ENCODE results near the gene TSPAN16. TPM values are rescaled to one million over a fixed set of nuclear protein-coding genes. Genes with fewer than 3 reads are reported as not detected.

TSPAN16 gene, protein sequence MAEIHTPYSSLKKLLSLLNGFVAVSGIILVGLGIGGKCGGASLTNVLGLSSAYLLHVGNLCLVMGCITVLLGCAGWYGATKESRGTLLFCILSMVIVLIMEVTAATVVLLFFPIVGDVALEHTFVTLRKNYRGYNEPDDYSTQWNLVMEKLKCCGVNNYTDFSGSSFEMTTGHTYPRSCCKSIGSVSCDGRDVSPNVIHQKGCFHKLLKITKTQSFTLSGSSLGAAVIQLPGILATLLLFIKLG
- not detected in 2 replicates for total RNA-seq (2014; rRNA removed; shearing (Covaris generic))

DNA sequence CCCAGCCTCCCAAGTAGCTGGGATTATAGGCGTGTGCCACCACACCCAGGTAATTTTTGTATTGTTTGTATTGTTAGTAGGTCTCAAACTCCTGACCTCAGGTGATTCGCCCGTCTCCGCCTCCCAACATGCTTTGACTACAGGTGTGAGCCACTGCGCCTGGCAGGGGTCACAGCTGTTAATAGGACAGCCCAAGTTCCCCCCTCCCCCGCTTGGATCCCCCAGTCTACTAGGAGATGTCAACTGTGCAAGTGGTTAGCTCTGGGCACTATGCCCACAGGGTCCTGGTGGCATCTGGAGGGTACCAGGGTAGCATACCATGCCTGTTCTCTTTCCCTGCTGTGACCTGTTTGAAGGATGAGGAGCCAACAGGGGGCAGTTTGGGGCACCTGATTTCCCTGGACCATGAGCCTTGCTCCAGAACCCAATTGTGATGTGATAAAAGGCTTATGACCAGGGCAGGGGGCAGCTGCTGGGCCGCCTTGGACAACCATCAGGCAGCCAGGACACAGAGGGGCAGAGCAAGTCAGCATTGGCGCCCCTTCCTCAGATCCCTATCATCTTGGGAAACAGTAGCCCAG lies at the start of gene TSPAN16:
TSPAN16 (plus strand) TSS at position 496 of the 581 bp plus-strand sequence. CDS start 138 bp downstream, outside the sequence.
- in situ Hi-C loops (cut with HindIII; ENCODE audit: low sequenced_read_pairs) = no loop called here

DNA sequence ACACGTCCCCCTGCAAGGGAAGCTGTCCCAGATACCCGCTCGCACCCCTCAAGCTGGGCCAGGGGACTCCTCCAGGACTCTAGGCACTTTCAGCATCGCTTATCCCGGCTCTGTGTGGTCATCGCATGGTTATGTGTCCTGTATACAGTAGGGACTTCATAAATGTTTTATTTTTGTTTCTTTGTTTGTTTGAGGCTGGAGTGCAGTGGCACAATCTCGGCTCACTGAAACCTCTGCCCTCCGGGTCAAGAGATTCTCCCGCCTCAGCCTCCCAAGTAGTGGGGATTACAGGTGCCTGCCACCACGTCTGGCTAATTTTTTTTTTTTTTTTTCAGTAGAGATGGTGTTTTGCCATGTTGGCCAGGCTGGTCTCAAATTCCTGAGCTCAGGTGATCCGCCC lies 49.0 kb upstream of the TSPAN16 start:
- DNase-seq (ENCODE audit: low spot score) = no peak
- in situ Hi-C loops (cut with HindIII; ENCODE audit: low sequenced_read_pairs) = no loop called here

More for the DNA sequence above, at the start of gene TSPAN16:
- no peak for DNase-seq (ENCODE audit: low spot score)

DNA sequence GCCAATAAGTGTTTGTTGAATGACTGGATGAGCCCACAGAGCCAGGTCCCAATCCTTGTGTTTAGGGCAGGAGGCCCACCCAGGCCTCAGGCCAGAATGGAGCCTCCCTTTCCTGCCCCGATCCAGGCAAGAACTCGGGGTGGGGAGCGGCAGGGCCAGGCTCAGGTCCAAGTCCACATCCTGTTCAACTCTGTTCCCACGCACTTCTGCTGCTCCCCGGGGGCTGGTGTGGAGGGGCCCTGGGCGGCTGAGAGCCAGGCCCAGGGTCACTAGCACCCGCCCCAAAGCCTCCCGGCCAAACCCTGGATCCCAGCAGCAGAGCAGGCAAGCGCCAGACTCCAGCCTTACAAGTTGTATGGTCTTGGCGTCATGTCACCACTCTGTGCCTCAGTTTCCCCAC lies 48.6 kb upstream of the TSPAN16 start:
- in situ Hi-C loops (cut with HindIII; ENCODE audit: low sequenced_read_pairs) = no loop called here
- DNase-seq (ENCODE audit: low spot score) = no peak

DNA sequence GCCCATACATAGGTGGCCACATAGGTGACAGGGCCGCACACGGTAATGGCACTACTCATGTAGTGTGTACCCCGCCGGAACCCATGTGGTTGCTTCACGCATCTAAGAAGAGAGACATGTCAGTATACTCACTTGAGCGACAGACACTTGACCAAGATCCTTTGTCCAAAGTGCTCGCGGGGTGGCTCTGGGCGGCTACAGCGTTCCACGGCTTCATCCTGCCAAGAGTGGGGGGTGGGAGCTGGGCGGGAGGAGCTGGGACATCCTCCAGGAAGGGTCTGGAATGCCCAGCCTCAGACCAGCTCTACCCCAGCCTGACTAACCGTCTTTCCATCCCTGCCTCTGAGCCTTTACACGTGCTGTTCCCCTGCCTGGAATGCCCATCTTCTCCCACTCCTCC lies 48.0 kb upstream of the TSPAN16 start:
- in situ Hi-C loops (cut with HindIII; ENCODE audit: low sequenced_read_pairs) = no loop called here
- no peak for DNase-seq (ENCODE audit: low spot score)

DNA sequence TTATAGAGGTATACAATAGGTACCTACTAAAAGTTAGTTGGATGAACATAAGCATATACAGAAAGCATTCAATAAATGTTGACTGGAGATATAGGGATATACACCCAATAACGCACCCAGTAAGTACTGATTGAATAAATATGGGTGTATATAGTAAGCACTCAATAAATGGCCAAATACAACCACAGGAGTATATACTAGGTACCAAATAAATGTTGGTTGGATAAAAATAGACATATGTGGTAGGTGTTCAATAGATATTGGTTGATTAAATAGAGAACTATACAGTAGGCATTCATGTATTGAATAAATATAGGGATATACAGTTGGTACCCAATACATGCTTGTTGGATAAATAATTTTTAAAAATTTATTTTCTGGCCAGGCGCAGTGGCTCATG lies 47.1 kb upstream of the TSPAN16 start:
- DNase-seq (ENCODE audit: low spot score) = no peak
- in situ Hi-C loops (cut with HindIII; ENCODE audit: low sequenced_read_pairs) = no loop called here

DNA sequence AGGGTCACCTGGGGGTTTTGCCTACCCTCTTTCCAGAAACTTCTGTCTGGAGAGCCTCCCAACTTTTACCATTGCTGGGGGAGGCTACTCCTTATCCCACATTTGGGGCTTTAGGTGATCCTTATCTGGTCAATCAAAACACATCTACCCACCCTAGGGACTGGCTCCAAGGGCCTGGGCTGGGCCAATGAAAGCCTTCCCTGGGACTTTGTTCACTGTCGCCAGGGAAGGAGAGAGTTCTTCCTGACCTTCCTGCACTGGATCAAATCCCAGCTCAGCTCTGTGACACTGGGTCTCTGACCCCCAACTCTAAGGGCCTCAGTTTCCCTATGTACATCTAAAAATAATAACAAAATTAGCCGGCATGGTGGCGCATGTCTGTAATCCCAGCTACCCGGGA lies 44.7 kb upstream of the TSPAN16 start:
- no peak for DNase-seq (ENCODE audit: low spot score)
- in situ Hi-C loops (cut with HindIII; ENCODE audit: low sequenced_read_pairs) = no loop called here

DNA sequence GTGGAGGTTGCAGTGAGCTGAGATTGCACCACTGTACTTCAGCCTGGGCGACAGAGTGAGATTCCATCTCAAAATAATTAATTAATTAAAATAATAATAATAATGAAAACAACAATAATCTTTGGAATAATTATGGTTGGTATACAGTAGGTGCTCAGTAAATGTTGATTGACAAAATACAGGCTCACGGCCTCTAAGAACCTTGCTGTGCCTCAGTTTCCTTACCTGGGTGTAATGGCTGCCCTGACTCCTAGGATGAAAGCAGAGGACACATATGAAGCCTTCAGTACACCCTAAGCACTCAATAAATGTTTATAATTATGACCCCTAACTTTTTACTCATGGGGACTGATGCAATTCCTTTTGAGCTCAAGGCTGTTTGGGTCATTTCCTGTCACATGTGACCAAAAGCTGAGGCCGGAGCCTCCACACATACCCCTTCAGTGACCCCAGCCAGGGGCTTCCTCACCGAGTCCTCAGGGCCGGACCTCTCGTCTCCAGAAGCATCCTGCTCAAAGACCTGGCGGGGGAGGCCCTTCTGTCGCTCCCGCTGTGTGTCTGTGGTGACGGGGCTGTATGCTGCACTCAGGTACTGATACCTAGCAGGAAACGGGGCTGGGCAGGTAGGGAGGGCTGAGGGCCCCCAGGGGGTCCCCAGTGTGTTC lies 44.2 kb upstream of the TSPAN16 start:
- in situ Hi-C loops (cut with HindIII; ENCODE audit: low sequenced_read_pairs) = no loop called here
- DNase-seq (ENCODE audit: low spot score) = no peak

DNA sequence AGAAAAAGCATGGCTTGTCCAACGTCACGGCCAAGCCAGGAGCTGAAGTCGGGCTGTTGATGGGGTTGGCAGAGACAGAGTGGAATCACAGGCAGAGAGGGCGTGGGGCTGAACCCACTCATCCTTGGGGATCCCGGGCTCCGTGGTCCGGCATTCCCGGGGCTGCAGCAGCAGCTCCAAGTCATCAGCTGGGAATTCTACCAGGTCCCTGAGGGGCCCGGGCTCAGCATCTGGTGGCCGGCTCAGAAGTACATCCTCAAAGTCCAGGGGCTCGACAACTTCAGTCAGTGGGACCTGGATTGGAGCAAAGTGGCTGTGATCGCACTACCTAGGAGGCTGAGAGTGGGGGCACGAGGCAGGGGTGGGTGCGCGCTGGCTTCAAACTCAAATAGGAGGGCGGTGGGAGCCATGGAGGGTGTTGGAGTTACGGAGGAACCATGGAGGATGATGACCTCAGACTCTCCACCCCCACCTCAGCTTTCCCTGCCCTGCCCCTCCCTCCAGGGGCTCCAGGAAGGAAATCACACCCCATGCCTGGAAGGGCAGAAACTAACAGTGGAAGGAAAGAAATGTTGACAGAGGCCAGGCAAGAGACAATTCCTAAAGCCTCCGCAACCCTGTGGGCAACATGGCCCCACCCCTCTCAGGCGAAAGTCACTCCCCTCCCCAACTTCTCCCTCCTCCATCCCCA lies 43.1 kb upstream of the TSPAN16 start:
- DNase-seq (ENCODE audit: low spot score) = no peak
- in situ Hi-C loops (cut with HindIII; ENCODE audit: low sequenced_read_pairs) = no loop called here

DNA sequence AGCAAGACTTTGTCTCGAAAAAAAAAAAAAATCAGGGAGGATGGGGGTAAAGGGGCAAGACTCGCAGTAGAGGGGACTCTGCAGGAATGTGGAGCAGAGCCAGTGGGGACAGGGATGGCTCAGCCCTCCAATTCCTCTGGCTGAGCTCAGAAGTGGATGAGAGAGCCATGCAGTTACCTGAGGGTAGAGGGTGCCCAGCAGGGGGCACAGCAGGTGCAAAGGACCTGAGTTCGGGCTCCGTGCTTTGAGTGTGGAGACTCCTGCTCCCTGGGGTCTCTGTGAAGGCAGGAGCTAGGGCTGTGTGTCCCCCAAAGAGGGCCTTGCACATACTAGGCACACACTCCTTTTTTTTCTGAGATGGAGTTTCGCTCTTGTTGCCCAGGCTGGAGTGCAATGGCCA lies 41.3 kb upstream of the TSPAN16 start:
- DNase-seq (ENCODE audit: low spot score) = no peak
- in situ Hi-C loops (cut with HindIII; ENCODE audit: low sequenced_read_pairs) = no loop called here

DNA sequence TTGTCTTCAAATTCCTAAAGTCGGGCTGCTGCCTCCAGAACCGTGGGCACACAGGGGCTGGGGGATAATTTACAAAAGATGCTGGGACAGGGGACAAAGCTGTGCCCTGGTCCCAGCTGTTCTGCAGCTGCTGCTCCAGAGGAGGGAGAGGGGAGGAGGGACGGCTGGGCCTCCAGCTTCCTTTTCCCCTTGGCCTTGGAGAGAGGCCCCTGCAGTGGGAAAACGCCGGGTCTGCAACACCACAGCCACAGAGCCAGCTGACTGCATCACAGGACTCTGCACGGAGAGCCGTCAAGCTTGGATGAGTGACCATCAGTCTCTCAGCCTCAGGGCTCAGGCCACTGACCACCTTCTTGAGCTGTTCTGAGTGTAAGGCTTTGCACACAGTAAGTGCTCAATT lies 39.8 kb upstream of the TSPAN16 start:
- in situ Hi-C loops (cut with HindIII; ENCODE audit: low sequenced_read_pairs) = no loop called here
- no peak for DNase-seq (ENCODE audit: low spot score)

DNA sequence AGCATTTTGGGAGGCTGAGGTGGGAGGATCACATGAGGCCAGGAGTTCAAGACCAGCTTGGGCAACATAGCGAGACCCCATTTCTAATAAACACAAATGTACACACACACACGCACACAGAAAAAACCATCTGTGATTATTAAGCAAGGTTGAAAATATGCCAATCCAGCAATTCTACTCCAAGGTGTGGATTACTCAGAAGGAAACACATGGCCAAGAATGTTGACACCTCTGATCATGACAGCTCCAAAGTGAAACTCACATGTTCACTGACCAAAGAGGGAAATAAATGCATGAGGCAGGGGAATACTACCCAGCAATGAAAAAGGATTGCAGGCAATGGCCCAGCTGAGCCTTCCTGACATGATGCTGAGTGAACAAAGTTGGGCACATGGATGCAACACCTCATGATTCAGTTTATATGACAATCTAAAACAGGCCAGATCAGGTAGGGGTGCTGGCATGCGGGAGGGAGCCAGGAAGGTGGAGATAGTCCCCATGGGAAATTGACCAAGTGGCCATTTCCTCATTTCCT lies 38.0 kb upstream of the TSPAN16 start:
- DNase-seq (ENCODE audit: low spot score) = no peak
- in situ Hi-C loops (cut with HindIII; ENCODE audit: low sequenced_read_pairs) = no loop called here

DNA sequence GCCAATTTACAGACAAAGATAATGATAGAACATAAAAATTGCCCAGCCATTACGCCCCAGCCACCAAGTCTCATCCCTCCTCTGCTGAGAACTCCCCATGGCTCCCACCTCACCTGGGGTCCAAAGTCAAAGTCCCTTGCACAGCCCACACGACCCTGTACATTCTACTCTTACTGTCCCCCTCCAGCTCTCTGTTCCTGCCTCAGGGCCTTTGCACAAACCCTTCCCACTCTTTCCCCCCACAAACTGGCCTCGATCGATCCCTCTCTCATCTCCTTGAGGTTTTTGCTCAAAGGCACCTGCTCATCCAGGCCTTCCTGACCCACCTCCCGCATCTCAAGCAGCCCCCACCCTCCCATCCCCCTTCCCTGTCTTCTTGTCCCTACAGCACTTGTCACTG lies 35.0 kb upstream of the TSPAN16 start:
- in situ Hi-C loops (cut with HindIII; ENCODE audit: low sequenced_read_pairs) = no loop called here
- DNase-seq (ENCODE audit: low spot score) = no peak

DNA sequence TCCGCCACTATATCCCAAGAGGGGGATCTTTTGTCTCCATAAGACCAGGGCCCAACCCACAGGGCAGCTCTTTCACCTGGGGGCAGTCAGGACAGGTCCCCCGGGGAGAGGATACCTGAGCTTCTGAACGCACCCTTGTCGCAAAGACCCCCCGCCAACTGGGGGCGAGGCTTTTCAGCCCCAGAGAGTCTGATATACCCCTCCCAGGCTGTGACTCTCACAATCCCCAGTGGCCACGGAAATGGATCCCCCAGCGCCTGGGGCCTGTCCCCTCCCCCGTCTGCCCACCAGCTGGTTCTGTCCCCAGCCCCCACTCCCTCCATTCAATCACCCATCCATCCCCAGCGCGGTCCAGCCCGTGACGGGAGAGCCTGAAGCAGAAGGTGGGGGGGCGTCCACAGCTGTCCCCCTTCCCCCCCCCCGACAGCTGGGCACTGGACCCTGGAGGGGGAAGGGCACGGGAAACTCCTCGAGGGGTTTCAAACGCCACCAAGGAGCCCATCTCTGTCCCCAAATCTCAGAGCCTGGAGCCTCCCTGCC lies 34.5 kb upstream of the TSPAN16 start:
- in situ Hi-C loops (cut with HindIII; ENCODE audit: low sequenced_read_pairs) = no loop called here
- no peak for DNase-seq (ENCODE audit: low spot score)

DNA sequence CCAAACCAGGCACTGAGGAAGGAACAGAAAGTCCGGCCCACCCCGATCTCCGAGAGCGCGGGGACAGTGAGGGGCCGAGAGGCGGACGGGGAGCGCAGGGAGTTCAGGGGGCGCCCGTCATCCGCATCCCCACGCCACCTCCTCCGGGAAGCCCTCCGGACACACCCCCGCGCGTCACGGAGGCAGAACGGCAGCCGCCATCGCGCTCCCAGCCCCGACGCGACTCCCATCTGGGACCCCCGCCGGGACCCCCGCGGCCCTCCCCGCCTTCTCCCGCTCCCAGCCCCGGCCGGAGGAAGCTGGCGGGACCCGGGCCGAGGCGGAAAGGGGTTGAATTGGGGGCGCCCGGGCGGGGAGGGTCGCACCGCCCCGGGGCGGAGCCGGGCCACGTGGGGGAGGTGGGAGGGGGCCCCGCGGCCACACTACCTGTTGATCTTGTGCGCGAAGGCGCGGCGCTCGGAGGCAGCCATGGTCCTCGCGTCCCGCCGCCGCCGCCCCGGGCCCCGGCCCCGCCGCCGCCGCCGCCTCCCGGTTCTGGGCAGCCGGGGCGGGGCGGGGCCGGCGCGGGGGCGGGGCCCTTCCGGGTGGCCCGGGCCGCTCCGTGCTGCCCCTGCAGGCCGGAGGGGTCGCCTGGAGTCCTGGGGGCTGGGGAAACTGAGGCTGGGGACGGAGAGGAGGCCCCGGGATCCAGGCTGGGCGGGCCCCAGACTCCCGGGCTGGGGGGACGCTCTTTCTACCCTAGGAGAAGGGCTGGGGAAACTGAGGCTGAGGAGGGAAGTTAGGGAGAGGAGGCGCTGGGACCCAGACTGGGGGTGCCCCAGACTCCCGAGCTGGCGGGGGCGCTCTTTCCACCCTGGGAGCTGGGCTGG lies 33.8 kb upstream of the TSPAN16 start, which contains the start of gene DOCK6:
DOCK6 (minus strand) TSS at position 554 of the 869 bp plus-strand sequence; CDS start at position 470, 84 bp downstream.
- no peak for DNase-seq (ENCODE audit: low spot score)

DNA sequence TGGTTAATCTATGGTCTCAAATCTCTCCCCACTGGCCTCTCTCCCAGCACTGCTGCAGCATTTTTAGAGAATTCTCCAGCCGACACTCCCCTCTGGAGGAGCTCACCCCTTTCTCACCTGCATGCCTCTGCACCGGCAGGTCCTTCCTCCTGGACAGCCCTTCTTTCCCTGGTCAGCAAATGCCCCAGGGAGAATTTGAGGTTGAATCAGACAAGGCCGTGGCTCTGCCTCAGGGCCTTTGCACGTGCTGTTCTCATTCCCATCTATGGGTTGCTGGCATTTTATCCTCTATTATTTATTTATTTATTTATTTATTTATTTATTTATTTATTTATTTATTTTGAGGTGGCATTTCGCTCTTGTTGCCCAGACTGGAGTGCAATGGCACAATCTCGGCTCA lies 32.2 kb upstream of the TSPAN16 start:
- DNase-seq (ENCODE audit: low spot score) = no peak
- in situ Hi-C loops (cut with HindIII; ENCODE audit: low sequenced_read_pairs) = no loop called here

More for the DNA sequence above, 33.8 kb upstream of the TSPAN16 start, which contains the start of gene DOCK6:
- in situ Hi-C loops (cut with HindIII; ENCODE audit: low sequenced_read_pairs) = no loop called here

DNA sequence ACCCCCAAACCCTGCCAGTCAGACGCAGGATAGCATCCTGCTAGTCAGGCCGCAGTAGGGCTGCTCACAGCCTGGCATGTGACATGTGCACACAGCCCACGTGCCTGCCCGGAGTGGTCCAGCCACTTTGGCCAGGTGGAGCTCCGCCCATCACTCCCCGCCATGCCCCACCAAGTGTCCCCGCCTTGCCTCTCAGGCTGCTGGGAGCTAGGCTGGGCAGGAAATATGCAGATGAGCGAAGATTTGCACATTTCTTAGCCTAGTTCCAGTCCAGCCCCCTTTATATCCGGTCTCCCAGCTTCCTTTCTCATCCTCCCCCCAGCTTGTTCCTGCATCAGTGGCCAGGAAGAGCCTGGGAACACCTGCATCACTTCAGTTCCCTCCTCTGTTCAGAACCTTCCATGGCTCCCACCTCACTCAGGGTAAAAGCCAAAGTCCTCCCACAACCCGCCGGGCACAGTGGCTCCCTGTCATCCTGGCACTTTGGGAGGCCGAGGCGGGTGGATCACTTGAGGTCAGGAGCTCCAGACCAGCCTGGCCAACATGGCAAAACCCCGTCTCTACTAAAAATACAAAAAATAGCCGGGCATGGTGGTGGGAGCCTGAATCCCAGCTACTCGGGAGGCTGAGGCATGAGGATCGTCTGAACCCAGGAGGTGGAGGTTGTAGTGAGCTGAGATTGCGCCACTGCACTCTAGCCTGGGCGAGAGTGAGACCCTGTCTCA lies 31.3 kb upstream of the TSPAN16 start:
- in situ Hi-C loops (cut with HindIII; ENCODE audit: low sequenced_read_pairs) = no loop called here

DNA sequence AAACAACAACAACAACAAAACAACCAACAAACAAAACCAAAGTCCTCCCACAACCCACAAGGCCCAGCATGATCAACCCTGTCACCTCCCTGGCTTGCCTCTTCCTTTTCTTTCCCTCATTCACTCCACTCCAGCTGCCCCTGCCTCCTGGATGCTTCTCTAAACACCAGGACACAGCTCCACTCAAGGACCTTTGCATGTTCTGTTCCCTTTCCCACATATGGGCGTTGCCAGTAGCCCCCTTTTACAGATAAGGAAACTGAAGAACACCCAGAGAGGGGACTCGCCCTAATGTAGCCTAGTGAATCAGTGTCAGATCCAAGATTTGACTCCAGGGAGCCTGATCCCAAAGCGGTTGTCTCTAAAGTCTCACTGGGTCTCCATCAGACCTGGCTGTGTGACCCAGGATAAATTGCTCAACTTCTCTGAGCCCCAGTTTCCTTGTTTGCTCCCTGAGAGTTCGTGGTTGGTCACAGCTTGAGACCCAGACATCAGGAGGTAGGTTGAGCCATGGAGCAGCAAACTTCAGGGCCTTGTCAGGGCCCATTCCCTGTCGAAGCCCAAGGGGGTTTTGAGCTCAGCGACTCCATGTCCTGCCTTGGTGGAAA lies 30.7 kb upstream of the TSPAN16 start:
- in situ Hi-C loops (cut with HindIII; ENCODE audit: low sequenced_read_pairs) = no loop called here
- no peak for DNase-seq (ENCODE audit: low spot score)

More for the DNA sequence above, 31.3 kb upstream of the TSPAN16 start:
- no peak for DNase-seq (ENCODE audit: low spot score)

Measured in G401 (cell line).